ENCODE results near the gene BCAR1.
"Not testable (repeated sequence)": the region's sequence is repeated elsewhere in the genome, so short reads cannot be mapped to it uniquely, and the experiment has no call there.

GRCh38 chr16:75281009-75281408 lies 29.6 kb upstream of the BCAR1 start:
- not testable (repeated sequence) for TF ChIP-seq CTCF (IDR thresholded peaks at IDR 0.05 in 2 of 3, conservative IDR thresholded peaks at IDR 0.05 in 1 of 3; ENCODE audit: control insufficient read depth in 2 of 3, extremely low read depth in 1 of 3, insufficient read depth in 1 of 3, low read depth in 3 of 3, low read length in 3 of 3); MYC (IDR thresholded peaks at IDR 0.05; ENCODE audit: insufficient read depth, insufficient read length, insufficient replicate concordance, low read length, severe bottlenecking); POLR2A (IDR thresholded peaks at IDR 0.05; ENCODE audit: low read depth, low read length); JUND (IDR thresholded peaks at IDR 0.05; ENCODE audit: low read depth, low read length); RAD21 (IDR thresholded peaks at IDR 0.05; ENCODE audit: insufficient read depth, low read depth, low read length); ATF3 (IDR thresholded peaks at IDR 0.05; ENCODE audit: borderline replicate concordance, extremely low read depth, low read depth, low read length); REST (IDR thresholded peaks at IDR 0.05; ENCODE audit: low read depth, low read length); SIN3A (IDR thresholded peaks at IDR 0.05; ENCODE audit: low read depth, low read length); POLR2AphosphoS5 (IDR thresholded peaks at IDR 0.05; ENCODE audit: low read length); BHLHE40 (IDR thresholded peaks at IDR 0.05; ENCODE audit: borderline replicate concordance in 1 of 2, low read depth in 2 of 2, low read length in 1 of 2); SPI1 (IDR thresholded peaks at IDR 0.05; ENCODE audit: borderline replicate concordance, insufficient read depth, low read depth, low read length); SREBF1 (IDR thresholded peaks at IDR 0.05; ENCODE audit: low read length); PAX8 (IDR thresholded peaks at IDR 0.05); YY1 (IDR thresholded peaks at IDR 0.05; ENCODE audit: low read depth, low read length)
